Dedifferentiated amniotic fluid mesenchymal stem cell (primary cell): ENCODE measurements around the gene TMEM167B.

Experiments used
- DNase-seq: peaks from one replicate; pipeline ENCODE4 v3.0.0-alpha.2; 2016; ENCODE audit errors: extremely low spot score

Gene TMEM167B

GRCh38 chr1:109080441-109081082 lies 10.0 kb upstream of the TMEM167B start:
- no peak for DNase-seq

- no peak for DNase-seq
Observed at GRCh38 chr1:109083501-109083900, 7.1 kb upstream of the TMEM167B start.

- DNase-seq = no peak
Observed at GRCh38 chr1:109083923-109084322, 6.6 kb upstream of the TMEM167B start.

DNA sequence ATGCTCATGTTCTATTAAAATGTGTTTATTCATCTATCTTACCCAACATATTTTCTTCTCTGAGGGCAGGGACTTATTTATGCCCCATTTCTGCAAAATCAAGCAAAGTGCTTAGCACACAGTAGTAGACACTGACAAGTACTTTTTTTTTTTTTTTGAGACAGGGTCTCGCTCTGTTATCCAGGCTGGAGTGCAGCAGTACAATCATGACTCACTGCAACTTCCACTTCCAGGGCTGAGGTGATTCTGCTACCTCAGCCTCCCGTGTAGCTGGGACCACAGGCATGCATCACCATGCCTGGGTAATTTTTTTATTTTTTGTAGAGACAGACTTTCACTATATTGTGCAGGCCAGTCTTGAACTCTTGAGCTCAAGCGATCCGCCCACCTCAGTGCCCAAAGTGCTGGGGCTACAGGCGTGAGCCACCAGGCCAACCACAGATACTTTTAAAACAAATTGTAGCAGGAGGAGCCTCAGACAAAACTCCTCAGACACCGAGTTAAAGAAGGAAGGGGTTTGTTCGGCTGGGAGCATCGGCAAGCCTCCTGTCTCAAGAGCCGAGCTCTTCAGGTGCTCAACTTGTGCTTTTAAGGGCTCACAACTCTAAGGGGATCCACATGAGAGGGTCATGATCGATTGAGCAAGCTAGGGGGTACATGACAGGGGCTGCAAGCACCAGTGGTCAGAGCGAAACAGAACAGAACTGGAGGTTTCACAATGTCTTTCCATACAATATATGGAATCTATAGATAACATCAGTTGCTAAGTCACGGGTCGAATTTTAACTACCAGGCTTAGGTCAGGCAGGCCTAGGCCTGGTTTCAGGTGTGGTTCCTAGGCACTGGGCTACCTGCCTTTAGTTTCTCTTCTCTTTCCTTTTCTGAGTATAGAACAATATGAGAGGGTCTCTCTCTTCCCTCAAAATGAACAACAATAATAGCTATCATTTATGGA lies 5.7 kb upstream of the TMEM167B start:
- no peak for DNase-seq

DNA sequence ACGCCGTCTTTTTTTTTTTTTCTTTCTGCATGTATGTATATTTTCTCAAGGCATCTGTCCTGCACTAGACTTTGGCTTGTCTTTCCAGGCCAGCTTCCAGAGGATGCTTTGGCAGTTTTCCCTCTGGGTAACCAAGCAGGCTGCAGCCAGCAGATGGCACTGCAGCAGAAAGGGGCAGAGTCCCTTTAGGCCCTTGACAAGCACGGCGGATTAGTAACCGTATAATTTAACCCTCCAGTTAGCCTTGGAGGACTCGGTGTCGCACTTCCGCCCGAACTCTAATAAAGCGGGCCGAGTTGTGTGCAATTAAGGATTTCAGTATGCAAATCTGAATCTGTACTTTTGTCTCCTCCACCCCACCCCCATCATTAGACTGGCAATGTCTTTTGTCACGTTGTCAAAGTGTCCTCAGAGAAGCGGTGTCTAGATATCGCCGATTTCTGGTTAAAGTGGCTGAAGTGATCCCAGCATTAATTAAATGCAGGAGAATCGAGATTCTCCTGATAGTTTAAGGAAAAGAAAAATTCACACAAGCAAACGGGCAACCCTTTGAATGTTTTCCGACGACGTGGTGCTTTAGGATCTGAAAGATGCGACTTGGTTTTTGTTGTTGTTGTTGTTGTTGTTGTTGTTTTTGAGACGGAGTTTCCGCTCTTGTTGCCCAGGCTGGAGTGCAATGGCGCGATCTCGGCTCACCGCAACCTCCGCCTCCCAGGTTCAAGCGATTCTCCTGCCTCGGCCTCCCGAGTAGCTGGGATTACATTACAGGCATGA lies 1.1 kb upstream of the TMEM167B start:
- DNase-seq = no peak

- peak; percentile 33 for DNase-seq
Observed at GRCh38 chr1:109091078-109091838, 694 bp downstream of the TMEM167B start.

DNA sequence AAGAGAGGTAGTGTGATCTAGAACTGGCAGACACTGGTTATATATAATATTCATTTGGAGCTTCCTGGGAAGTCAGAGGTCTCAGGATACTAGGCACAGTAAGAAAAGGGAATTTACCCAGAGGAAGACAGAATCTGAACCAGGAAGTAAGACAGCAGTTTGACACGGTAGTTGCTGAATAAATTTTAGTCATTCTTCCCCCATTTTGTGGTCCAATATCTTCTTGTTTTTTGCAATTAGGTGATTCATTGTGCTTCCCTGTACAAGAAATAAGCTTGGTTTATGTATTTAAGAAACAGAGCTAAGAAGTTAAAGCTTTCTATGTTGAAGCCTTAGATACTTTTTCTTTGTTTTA lies 1.3 kb downstream of the TMEM167B start:
- peak; percentile 22 for DNase-seq

DNA sequence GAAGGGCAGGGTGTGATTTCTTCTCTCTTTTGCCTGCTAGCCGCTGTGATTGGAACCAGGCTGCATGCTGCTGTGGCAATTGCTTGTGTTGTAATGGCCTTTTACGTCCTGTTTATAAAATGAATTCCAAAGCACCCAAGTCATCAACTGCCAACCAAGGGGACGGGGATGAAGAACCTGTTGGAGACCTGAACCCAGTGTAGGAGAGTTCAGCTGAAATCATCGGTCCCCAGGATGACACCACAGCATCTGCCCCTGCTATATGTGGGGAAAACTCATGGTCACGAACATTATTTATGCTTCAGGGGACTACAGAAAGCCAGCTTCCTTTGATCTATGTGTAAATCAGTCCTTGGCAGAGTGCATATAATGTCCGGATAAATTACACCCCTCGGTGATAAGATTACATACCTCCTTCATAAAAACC lies 3.8 kb downstream of the TMEM167B start:
- no peak for DNase-seq

DNA sequence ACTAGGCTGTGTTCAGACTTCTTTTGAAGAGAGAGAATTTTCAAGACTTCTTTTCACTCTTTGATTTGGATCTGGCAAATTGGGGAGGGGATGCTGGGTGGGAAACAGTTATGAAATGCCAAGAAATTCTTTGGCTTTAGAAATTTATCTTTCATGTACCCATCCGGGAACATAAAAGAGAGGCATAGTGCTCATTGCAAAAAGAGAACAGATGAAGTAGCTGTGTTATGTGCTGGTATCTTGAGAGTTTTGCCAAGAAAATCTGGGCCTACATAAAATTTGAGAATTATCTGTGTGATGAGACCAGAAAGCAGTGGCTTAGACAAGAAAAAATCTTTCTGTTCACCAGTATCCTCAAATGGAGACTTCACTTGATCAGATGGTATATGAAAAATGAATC lies 4.3 kb downstream of the TMEM167B start:
- DNase-seq = no peak

DNA sequence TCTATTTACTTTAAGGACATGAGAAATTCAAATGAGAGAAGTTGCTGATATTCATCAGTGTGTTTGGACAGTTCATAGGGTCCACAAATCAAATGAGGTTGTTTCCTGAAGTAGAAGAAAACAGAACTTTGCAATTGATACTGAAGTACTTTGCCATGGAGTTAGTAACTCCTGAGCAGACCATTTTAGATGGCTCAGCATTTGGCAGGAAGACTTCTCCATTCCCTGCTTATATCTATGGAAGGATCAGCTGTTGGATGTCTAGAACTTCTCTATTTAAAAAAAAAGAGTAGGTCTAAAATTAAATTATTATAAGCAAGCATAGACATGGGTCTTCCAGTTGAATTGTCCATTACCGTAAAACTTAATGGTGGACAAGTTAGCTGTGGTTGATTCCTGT lies 5.1 kb downstream of the TMEM167B start:
- DNase-seq = no peak

DNA sequence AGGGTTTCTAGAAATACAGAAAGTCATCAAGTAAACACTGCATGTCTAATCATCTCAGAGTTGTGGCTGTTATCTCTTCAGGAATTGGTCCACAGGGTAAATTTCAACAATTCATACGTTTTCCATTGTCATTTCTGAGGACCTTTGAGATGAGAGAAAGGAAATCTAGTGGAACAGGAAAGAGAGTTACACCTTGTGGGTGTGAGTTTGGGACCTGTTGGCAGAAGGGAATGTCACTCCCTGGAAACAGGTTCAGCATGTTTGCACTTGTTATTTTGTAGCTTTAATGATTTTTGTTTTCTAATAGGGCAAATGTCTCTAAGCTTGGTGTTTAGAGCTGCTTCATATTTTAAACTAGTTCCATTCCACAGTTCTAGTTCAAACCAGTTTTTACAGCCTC lies 5.6 kb downstream of the TMEM167B start:
- no peak for DNase-seq

GRCh38 chr1:109099938-109100773 lies 9.6 kb downstream of the TMEM167B start:
- DNase-seq = peak; percentile 98

GRCh38 chr1:109104364-109105151 lies 14.0 kb downstream of the TMEM167B start:
- no peak for DNase-seq

- no peak for DNase-seq
Observed at GRCh38 chr1:109105881-109106280, 15.3 kb downstream of the TMEM167B start.

GRCh38 chr1:109107785-109108184 lies 17.2 kb downstream of the TMEM167B start:
- DNase-seq = no peak

- no peak for DNase-seq
Observed at GRCh38 chr1:109109906-109110305, 19.3 kb downstream of the TMEM167B start.

- no peak for DNase-seq
Observed at GRCh38 chr1:109111386-109112055, 21.0 kb downstream of the TMEM167B start.

GRCh38 chr1:109112056-109112651 lies 21.6 kb downstream of the TMEM167B start:
- DNase-seq = no peak
